ENCODE data around the gene GINS3.

The GINS3 gene

DNA sequence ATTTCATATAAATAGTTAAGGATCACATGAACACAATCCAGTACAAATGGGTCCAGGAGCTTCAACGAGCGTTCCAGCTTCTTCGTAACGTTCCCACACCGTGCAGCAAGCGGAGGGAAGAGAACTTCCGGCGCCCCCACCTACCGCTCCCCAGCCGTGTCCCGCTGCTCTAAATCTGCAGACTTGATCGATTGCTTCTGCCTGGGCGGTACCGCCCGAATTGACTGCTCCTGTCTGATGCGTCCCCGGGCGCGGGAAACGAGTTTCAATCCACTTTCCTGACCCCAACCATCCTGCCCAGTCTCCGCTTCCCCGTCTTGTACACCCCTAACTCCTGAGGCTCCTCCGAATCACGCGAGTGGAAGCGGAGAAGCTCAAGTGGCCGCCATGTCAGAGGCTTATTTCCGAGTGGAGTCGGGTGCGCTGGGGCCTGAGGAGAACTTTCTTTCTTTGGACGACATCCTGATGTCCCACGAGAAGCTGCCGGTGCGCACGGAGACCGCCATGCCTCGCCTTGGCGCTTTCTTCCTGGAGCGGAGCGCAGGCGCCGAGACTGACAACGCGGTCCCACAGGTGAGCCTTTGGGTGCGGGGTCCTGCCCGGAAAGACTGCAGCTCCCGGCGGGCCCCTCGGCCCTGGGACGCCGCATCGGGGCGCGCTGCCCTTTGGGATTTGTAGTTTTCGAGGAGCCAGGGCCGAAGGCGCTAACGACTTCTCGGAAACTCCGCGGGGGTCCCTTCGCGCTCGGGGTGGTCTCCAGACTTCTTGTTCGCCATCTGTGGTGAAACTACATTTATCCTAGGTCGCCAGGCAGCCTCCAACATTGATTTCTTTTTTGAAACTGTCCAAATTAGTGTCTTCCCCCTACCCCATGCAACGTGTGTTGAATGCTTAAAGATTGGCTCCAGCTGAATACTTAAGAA lies at the start of gene GINS3:
Gene GINS3 (plus strand): TSS at position 257 of the 923 bp plus-strand sequence. CDS start 131 bp downstream, at position 388.
- FAIRE-seq = no peak

DNA sequence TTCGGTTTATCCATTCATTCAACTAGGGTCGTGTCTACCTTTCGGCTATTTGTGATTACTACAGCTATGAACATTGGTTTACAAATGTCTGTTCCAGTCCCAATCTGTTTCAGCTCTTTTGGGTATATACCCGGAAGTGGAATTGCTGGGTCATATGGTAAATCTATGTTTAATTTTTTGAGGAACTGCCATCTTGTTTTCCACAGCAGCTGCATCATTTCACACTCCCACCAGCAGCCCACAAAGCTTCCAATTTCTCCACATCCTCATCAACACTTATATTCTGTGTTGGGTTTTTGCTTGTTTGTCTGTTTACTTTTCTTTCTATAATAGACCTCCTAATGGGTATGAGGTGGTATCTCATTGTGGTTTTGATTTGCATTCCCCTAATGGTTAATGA lies 48.7 kb upstream of the GINS3 start:
- no peak for FAIRE-seq

DNA sequence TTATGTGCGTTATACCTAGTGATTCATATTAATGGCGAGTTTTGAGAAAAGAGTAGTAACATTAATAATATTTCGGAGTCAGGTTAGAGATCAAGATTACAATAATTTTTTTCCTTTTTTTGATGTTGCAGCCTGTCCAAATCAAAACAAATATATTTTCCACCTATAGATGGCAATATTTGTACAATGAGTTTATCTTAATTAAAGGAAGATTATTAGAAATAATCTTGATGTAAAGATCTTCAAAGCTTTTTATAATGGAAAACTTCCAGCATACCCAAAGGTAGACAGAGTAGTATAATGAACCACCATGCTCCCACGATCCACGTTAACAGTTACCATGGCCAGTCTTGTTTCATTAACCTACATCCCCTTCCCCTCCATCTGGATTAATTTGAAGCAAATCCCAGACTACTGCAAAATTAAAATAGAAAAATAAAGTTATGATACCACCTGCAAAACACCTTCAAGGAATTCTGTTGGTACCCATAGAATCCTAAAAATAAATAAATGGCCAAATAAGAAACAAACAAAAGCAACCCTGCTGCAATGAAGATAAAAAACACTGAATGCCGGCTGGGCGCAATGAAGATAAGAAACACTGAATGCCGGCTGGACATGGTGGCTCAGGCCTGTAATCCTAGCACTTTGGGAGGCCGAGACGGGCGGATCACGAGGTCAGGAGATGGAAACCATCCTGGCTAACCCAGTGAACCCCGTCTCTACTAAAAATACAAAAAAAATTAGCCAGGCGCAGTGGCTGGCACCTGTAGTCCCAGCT lies 46.5 kb upstream of the GINS3 start:
- FAIRE-seq = no peak

DNA sequence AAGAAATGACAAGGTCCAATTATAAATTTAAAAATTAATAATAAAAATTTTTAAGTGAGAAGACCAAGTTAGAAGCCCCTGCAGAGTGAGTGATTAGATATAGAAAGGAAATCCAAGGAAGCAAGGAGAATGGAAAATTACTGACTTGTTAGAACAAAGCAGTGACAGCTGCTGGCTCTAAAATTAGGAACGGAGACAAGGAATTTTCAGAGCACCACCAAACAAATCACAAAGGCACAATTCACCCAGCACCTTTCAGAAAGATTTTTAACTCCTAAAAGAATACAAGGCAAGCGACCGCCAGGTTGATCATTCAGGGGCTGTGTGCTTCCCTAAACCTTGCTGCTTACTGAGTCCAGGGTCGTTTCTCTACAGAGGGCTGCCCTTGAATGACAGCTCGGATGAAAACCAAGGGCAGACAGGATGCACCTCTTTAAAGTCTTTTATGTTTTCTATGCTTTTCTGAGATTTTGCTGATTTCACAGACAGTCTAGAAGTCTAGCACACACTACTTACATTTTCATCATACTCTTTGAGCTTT lies 45.4 kb upstream of the GINS3 start:
- no peak for FAIRE-seq

DNA sequence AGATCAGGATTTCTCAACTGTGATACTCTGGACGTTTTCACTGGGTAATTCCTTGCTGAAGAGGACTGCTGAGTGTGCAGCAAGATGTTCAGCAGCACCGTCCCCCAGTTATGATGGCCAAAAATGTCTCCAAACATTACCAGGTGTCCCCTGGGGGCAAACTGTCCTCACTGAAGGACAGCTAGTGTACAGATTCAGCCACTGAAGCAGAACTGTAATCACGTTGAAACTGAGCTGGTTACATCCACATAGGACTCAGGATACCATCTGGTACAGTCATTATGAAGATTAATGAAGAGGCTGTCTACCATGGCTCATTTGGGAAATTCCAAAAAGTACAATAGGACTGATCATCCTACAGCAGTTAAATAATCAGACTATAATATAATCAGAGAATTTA lies 43.3 kb upstream of the GINS3 start:
- no peak for FAIRE-seq

DNA sequence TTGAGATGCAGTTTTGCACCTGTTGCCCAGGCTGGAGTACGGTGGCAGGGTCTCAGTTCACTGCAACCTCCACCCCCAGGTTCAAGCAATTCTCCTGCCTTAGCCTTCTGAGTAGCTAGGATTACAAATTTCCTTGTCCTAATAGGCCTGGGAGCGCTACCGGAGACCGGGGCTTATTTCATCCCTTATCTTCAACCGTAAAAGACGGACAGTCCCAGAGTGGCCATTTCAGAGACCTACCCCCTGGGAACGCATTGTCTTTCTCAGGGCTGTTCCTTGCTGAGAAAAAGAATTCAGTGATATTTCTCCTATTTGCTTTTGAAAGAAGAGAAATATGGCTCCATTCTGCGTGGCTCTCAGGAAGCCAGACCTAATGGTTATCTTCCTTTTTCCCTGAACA lies 39.6 kb upstream of the GINS3 start:
- no peak for FAIRE-seq

DNA sequence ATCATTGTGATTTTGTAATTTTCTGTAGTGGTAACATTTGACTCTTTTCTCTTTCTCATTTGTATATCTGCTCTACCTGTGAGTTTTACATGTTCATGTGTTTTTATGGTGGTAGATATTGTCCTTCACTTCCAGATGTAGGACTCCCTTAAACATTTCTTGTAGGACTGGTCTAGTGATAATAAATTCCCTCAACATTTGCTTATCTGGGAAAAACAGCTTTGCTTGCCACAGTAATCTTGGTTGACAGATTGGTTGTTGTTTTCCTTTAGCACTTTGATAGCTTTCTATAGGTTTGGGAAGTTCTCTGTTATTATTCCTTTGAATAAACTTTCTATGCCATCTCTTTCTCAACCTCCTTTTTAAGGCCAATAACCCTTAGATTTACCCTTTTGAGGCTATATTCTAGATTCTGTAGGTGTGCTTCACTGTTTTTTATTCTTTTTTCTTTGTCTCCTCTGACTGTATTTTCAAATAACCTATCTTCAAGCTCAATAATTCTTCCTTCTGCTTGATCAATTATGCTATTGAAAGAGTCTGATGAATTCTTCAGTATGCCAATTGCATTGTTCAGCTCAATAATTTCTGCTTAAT lies 32.1 kb upstream of the GINS3 start:
- no peak for FAIRE-seq

DNA sequence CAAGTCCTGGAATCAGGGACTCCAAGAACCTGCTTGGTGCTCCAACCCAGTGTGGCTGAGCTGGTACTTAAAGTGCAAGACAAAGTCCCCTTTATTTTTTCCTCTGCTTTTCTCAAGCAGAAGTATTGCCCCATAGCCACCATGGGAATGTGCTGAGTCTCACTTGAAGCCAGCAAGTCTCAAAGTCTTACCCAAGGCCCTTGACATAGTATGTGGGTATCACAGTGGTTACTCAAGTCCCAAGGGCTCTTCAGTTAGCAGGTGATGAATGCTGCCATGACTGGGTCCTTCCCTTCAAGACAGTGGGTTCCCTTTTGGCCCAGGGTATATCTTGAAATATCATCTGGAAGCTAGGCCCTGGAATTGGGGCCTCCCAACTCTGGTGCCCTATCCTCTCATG lies 30.5 kb upstream of the GINS3 start:
- no peak for FAIRE-seq

DNA sequence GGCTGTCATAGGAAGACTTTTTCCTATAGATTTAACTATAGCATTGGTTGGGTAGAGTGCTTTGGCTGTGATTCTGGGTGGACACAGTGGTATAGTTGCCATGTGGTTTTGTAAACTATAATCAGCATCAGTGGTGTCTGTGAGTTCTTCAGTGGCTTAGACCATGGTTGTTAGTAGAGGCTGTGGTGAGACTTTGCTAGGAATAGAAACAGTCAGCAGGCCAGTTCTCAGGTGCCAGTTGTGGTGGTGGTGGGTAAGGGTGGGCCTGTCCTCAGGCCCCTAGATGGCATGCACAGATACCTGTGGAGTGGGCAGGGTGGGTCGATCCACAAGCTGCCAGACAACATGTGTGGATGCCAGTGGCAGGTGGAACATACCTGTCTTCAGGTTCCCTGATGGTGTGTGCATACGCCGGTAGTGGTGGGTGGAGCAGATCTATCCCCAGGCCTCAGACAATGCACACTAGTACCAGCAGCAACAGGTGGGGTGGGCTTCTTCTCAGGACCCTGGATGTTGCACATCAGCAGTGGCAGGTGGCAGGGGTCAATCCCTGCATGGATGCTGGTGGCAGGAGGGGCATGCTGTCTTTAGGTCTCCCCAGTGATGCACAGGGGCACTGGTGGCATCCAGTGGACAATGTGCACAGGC lies 28.4 kb upstream of the GINS3 start:
- FAIRE-seq = no peak

DNA sequence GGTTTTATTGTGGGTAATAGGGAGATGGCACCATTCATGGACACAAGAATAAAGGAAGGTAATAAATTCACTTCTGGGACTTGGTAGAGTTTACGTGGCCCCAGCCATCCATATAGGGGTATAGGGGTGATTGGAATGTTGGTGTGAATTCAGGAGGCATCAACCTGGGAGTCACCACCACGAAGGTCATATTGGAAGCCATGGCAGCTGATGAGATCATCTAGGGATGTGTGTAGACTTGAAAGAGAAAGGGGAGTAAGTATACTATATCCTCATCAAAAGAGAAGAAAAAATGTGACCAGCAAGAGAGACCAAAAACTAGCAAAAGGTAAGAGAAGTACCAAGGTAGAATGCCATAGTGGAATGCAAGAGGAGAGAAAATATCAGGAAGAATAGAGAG lies 26.6 kb upstream of the GINS3 start:
- no peak for FAIRE-seq

DNA sequence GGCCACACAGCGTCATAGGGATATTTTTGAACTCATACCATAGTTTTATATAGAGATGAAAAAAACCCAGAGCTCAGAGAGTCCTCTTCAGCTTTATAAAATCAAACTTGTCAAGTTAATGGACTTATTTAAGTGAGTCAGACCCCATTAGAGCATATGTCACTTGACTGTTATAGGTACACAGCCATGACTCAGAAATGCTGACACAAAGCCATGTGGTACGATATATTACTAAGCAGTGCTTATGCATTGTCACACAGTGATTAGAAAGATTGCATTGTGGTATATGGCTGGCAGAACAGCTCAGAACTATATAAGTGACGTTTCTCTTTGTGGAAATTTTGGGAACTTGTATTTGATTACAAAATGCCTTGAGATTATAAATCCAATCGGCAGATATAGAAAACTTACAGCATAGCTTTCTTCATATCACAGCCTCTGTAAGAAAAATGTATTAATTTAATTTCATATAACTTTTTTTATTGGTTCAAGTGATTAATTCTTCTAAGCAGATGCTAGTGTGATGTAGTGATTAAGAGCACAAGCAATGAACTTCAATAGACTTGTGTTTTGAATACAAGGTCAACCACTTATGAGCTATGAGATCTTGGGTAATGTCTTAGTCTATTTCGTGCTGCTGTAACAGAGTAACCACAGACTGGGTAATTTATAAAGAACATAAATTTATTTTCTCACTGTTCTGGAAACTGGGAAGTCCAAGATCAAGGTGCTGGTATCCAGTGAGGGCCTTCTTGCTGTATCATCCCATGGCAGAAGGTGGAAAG lies 25.8 kb upstream of the GINS3 start:
- FAIRE-seq = no peak

DNA sequence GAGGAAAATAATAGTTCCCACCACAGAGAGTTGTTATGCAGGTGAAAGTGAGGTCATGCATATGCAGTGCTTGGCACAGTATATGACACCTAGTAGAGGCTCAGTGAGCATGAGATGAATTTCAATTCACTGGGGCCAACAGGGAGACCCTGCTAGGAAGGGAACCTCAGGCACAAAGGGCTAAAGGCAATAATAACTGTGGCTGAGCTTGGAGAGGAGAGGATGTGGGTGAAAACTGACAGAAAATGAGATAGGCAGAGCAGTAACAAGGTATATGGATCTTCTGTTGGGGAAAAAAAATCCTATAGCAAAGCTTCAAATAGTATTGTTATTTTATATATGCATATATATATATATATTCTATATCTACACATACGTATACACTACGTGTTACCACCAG lies 25.0 kb upstream of the GINS3 start:
- no peak for FAIRE-seq

DNA sequence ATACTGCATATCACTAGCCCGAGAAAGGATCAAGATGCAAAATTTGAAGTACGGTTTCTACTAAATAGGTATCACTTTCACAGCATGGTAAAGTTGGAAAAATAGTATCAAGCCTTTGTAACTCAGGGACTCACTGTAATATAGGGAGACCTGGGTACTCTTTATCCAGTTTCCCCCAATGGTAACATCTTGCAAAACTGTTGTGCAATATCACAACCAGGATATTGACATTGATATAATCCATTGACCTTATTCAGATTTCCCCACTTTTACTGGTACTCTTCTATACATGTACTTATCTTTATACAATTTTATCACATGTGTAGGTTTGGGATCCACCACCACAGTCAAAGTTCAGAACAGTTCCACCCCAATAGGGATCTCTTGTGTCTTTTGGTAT lies 20.4 kb upstream of the GINS3 start:
- FAIRE-seq = no peak

DNA sequence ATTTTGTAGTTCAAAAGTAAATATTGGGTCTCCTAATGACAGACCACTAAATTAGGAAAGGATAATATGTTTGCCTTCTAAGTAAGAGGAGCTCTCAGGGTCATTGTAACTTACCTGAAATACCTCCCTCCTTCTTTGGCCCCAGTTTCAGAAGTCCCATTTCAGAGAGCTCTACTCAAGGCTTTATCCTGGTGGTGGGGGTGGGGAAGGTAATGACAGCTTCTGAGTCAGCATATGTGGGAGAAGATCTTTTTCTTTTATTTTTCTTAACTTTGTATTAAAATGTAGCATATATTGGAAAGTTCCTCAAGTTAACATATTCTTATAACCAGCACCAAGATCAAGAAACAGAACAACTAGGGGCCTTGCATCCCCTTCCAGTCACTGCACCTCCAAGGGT lies 16.9 kb upstream of the GINS3 start:
- no peak for FAIRE-seq

DNA sequence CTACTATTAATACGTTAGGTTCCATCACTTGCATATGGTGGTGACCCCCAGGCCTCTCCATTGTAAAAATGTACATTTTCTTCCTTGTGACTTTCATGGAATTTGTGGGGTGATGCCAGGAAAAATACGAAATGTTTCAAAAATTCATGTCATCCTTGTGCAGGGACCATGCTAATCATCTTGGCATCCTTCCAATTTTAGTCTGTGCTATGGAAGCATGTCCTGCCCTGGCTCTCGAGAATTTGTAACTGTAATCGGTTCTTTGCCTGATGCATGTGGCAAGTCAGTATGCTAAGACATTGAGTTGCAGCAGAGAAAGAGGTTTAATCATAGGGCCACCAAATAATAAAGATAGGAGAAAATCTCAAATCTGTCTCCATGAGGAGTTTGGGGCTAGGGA lies 14.3 kb upstream of the GINS3 start:
- FAIRE-seq = no peak

DNA sequence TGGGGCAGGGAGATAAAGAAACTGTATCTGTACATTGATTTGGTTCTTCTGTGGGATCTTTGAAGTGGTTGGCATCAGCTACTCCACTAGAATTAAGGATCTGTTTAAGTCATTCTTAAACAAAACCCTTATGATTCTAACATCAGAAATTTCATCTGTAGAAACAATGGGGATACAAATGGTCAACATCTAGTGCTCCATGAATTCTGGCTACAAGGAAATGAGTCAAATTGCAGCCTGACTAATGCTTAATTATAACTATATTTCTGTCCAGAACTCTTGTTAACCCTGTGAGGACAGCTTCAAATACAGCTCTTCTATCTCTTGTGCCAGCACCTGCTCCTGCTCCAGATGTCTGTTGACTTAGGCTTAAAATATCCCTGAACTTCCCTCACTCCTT lies 13.9 kb upstream of the GINS3 start:
- no peak for FAIRE-seq

DNA sequence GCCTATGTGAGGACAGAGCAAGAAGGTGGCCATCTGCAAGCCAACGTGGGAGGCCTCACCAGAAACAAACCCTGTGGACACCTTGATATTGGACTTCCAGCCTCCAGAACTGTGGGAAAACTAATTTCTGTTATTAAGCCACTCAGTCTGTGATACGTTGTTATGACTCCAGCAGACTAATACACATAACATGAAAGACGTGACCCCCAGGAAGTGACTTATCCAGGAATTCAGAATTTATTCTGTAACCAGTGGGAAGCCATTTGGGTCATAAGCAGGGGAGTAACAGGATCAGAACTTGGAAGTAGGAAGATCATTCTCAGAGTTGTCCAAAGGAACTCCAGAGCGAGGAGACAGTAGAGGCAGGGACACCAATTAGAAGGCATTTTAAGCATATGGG lies 12.5 kb upstream of the GINS3 start:
- no peak for FAIRE-seq

DNA sequence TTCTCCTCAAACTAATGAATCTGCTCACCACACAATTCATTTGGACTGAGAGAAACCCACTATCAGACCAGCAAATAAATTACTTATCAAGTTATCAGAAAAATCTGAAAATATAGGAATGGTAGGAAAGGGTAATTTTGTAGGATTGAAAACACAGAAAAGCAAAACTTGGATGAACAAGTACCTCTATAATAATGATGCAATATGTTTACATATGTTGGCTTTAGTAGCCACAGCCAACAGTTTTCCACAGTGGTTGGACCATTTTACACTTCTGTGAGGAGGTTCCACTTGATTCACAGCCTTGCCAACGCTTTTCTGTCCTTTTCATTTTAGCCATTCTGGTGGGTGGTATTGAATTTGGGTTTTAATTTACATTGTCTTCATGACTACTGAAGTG lies 10.6 kb upstream of the GINS3 start:
- FAIRE-seq = no peak

DNA sequence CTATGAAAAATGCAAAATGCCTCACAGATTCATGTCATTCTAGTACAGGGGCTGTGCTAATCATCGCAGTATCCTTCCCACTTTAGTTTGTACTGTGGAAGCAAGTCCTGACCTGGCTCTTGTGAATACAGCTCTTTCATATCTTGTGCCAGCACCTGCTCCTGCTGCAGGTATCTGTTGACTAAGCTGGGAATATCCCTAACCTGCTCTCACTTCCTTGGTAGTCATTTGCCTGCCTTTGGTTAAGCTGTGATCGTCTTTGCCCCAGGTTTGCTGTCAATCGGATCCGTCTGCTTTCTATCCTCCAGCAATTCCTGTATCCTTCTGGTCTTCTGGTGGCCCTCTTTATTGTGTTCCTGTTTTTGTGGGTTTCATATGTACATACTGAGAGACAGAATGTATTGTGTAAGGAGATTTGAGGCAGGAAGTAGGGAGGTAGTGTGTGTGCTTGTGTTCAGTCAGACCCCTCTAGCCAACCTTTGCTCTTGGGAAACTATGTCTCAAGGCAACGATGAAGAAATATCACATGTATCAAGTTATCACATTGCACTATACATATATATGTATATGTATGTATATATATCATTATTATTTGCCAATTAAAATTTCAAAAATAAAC lies 7.7 kb upstream of the GINS3 start:
- FAIRE-seq = no peak

DNA sequence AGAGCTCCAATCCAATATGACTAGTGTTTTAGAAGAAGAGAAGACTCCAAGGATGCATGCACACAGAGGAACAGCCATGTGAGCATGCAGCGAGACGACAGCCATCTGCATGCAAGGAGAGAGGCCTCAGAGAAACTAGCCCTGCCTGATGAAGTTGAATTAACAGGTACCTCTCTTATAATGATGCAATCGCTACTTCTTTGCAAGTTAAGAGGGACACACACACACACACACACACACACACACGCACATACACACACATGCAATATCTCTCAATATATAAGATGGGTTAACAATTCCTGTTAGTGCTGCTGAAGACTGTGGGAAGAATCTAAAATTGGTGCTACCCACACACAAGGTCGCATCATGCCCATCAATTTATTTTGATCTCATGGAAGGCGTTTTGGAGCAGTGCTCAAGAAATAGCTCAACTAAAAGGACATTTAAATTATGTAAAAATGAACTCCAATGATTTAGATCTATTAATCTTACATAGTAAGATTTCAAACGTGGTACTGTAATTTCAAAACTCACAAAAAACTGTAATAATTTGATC lies 7.0 kb upstream of the GINS3 start:
- FAIRE-seq = no peak

DNA sequence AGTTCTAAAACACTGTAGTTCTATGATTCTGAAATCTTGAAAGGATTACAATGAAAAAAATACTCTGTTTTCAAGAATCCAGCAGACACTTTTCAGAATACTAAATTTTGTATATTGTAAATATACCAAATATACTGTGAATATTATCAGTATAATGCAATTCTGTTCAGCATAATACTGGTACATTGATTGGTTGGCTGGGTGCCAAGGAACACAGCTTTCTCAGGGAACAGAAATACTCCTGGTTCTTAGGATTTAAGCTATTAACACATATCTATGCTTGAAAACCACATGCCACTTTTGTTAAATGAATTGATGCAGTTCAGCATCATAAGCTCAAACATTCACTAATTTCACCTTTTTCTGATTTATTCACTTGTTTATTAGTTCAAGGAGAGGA lies 2.5 kb upstream of the GINS3 start:
- FAIRE-seq = no peak

Data from colon (tissue), 2 donors.